NCI-H526 (cell line): ENCODE measurements around the gene PDS5B.

Experiments
- DNase-seq, 2 experiments: peaks; one replicate each; lab custom pipeline; 2025; lab: John Stamatoyannopoulos, UW

PDS5B gene

DNA sequence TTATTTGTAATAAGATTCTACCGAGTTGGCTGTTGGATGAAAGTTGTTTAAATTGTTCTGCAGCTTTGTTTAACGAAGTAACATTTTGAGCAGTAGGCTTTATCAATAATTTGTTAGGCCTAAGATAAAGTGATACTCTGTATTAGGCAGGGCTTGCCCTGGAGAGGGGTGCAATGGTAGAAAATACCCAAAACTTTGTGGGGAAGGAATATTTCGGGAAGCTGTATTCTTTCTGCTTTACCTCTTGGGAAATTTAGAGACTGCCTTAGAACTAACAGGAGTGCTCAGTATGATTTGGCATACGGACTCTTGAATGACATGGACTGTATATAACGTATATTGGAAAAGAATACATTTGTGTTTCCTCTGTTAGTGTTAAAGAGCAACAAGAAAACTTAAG is 2.5 kb downstream of the PDS5B start:
- DNase-seq = no peak

DNA sequence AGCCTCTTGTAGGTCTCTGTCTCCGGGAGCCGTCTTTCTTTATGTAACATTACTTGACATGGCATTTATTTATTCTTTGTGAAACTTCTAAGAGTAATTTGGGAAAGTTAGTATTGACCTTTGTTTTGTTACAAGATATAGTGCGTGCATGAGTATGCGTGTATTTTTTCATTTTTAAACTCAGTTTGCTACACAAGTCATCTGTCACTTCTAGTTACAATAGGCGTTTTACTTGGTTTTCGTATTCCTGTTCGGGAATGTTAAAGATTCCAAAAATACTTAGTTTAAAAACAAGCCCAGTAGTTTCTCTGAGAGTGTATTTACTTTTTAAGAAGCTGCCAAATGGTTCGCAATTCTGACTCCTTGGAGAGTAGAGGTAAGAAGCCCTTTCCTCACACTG is 3.2 kb downstream of the PDS5B start:
- DNase-seq = no peak

DNA sequence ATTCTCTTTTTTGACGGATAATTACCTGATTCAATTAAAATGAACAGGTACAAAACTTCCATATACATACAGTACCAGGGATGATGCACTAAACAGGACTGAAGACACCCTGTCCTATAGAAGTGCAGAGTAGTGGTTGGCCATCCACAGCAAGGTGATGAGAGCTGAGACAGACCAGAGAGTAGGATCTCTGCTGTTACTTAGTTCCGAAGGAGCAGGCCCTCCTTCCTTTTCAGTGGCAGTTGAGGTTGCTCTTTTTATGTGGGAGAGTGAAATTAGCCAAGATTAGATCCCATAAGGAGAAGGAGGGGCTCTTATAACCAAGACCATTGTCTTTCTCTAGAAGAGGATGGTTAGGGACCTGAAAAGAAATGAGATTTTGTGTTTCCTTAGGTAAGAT is 4.0 kb downstream of the PDS5B start:
- no peak for DNase-seq

DNA sequence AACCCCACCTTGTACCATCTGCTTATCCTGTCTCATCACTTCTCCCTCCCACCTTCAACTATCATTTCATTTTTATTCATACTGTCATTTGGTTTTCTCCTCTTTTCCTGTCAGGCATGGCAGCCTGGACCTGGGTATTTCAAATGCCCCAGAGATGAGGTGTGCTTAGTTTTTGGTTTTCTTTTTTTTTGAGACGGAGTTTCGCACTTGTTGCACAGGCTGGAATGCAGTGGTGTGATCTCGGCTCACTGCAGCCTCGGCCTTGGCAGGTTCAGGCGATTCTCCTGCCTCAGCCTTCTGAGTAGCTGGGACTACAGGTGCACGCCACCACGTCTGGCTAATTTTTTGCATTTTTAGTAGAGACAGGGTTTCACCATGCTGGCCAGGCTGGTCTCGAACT is 5.8 kb downstream of the PDS5B start:
- no peak for DNase-seq

DNA sequence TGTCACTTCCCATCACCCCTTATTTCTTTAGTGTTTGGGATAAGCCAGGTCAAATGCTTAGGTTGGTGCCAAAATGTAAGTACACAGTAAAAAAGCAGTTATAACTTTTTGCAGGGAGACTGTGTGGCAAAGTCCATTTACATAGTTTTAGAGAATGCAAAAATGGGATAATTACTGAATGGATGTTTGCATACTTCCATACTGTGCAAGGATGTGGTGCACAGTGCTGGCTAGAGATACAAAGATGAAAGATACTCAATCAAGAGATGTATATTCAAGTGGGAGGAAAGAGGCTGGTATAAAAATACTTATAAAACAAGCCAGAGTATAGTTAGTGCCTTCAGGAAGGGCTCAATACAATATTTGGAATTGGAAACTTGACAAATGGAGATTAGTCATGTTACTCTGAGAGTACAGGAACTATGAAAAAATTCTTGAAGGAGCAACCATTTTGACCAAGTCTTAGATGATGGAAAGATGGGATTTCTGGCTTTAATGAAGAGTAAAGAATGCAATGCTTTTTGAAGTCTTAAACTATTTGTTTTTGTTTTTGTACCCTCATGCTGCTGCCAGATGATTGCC is 8.0 kb downstream of the PDS5B start:
- peak; percentile 49 to 69 for DNase-seq

DNA sequence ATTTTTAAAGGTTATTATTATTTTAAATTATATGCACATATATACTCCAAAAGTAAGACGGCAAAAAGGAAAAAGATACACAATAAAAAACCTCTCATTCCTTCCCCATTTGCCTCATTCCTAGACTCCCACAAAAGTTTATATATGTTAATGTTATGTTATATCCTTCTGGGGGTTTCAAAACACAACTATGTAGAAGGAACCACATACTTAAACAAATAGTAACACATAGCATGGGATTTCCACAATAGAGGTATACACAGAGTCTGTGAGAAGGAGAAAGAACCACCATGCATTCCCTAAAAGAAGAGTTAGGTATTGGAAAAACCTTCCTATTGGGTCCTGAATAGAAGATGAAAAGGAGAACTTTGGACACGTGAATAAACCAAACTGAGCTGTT is 9.1 kb downstream of the PDS5B start:
- DNase-seq = no peak

DNA sequence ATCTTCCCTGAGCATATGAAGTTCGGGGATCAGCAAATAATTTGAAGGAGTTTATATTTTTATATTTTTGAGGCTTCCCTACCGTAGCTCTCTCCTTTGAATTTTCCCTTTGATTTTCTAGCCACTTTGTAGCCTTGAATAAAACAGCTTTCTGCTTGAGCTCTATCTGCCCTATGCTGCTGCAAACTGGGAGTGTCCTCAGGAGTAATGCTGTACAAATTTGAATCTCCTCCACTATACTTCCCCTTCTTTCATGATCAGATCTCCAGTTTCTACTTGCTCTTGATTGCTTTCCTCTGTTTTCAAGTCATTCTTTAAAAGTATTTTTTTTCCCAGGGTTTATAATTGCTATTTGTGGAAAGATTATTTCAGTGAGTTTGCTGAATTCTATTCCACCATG is 14.6 kb downstream of the PDS5B start:
- no peak for DNase-seq

DNA sequence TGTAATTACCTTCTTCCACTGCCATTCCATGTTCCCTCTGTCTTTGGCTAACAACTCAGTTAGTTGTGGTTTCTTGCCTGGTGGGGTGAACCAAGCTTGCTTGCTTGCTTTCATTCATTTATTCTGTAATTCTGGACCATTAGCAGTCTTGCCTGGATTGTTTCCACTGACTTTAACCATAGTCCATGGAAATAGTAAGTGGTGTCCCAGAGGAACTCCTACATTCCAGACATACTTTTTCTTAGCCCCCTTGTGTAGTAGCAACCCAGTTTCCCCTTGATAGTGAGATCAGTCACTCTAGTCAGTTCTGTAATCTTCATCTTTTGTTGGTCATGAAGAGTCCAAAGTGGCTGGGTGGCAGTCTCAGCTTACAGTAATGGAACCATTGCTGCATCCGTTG is 23.2 kb downstream of the PDS5B start:
- no peak for DNase-seq

DNA sequence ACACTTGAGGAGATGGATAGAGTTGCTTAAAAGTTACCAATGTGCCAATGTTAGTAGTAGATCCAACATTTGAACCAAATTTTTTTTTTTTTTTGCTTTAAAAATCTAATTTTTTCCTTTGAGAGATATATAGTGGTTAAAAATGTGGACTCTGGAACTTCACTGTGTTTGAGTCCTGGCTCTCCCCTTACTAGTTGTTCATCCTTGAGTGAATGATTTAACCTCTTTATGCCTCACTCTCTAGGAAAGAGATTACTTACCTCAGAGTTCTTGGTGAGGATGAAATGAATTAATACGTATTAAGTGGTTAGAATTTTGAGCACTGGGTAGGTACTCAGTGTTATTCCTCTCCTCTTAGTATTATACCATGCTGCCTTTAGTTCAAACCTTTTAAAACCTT is 24.3 kb downstream of the PDS5B start:
- DNase-seq = no peak

DNA sequence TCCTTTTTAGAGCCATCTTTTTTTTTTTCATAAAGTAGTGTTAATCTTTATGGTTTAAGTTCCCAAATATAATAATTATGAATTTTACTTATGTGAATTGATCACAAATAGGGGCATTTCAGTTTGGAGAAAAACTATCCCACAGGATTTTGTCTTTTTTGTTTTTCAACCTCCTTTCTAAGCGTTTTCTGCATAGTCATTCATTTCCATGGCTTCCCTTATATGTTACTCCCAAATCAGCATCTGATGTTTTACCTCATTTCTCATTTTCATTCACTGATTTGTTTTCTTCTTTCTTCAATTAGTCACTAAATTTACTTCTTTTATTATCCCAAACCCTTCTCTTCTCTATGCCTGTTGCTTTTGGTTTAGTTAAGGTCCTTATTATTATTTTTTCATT is 24.7 kb downstream of the PDS5B start:
- DNase-seq = no peak

DNA sequence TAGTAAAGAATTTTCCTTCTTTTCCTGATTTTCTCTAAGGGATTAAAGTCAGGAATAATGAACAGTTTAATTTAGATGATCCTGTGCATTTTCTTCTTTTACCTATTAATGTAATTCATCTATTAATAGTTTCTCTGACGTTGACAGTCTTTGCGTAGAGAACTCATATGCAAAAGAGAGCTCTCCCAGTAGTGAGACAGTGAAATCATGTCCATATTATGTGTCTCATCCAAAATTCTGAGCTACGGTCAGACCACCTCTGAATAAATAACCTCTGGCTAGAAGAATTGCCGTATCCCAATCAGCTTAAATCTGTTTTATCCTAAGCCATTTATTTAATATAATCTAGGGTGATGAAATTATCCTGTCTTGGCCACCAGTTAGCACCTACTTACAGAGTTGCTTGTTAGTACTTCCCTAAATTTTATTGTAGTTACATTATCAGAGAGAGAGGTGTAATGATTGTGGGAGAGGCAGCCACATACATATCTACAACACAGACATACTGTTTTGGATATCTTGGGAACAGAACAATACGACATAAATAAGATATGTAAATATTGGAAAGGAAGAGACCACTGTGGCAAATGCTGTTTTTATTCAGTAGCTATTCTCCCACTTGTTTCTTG is 30.7 kb downstream of the PDS5B start:
- DNase-seq = no peak

DNA sequence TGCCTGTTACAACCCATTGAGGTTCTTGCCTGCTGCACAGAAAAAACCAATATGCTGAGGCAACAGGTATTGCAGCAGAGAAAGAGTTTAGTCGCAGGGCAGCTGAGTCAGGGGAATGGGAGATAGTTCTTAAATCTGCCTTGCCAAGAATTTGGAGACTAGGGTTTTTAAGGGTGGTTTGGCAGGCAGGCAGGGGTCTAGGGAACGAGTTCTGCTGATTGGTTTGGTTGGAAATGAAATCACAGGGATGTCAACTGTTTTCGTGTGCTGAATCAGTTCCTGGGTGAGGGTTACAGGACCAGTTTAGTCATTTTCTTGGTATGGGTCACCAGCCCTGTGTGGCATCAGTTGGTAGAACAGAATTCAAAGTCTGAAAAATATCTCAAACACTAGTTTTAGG is 36.6 kb downstream of the PDS5B start:
- DNase-seq = no peak

DNA sequence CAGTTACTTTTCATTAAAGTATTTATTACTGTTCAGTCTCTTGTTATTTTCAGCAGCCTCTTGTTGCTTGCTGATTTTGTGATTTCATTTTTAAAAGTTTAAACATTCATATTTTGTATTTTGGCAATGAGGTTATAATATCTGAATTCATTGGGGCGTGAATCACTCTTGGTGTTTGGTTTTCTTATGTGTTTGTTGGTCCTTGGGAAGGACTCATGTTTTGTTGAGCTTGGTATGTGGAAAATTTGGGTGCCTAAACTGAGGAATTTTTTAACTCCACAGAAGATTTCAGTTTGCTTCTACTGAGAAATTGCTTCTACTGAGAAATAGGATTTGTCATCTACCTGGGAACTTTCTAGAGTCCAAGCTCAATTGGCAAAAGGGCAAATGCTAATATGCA is 38.2 kb downstream of the PDS5B start:
- DNase-seq = no peak

DNA sequence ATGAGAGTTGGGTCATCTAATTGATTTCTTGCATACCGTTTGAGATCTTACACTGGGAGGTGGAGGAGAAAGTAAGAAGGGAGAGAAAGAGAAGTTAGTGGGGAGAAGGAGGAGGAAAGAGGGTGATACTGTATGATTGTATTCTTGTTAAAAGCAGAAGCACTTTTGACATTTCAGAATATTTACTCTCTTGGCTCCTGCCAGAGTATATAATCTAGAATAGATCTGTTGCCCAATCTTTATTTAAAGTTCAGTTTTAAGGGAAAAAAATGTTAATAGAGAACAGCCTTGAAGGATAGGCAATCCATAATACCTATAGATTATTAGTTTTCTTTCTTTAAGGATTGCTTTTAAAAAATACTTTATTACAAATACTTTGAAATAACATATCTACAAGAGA is 41.5 kb downstream of the PDS5B start:
- DNase-seq = no peak

DNA sequence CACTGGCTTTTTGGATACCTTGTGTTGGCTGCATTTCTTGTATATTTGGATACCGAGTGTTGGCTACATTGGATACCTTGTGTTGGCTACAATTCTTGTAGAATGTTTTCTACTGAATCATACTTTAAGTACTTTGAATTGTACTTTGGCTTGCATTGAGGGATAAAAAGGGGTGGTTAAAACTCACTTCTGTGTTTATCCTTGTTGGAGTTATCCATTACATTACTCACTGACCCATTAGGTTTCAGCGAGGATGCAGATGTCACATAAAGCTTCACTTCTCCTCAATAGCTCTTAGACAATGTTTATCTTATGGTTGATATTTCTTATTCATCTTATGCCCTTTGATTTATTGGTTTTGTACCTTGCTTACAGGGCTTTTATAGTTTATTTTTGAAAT is 43.1 kb downstream of the PDS5B start:
- no peak for DNase-seq

DNA sequence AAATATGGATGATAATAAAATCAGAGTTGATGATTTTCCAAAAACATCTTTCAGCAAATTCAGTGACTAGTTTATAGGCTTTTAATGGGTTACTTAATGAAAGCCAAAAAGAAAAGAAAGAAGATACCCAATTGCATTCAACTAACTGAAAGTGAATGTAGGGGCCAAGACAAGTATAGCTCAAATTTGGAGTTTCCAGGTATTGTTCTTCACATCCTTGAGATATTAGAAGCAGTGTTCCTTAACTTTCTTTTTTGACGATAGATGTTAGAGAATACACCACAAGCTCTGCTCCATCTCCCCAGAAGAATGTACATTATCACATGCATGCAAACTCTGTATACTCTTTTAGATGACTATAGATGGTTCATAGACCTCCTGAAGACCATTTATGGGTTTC is 43.6 kb downstream of the PDS5B start:
- no peak for DNase-seq

DNA sequence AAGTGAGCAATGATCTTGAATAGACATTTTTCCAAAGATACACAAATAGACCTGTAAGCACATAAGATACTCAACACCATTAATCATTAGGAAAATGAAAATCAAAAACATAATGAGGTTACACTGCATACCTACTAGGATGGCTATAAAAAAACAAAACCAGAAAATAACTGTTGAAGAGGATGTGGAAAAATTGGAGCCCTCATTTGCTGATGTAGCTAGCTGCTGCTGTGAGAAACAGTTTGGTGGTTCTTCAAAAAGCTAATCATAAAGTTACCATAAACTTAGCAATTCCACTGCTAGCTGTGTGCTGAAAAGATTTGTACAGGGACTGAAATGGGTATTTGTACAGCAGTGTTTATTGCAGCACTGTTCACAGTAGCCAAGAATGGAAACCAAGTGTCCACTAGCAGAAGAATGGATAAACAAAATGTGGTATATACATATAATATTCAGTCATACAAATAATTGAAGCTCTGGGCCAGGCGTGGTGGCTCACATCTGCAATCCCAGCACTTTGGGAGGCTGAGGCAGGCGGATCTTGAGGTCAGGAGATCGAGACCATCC is 46.2 kb downstream of the PDS5B start:
- no peak for DNase-seq

DNA sequence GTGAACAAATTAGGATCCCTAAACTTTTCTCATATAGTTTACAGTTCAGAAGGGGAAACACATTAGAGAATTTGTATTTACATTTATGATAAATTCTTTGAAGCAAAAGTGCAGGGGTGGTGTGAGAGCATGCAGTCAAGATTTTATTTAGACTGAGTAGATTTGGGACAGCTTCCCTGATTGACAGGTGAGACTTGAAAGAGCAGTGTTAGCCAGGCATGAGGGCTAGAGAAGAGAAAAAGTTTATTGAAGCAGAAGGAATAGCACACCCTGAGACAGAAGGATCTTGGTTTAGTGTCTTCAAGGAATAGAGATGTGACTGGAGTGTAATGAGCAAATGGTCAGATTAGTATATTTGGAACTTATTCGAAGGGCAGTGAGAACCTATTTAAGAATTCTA is 50.5 kb downstream of the PDS5B start:
- DNase-seq = no peak

DNA sequence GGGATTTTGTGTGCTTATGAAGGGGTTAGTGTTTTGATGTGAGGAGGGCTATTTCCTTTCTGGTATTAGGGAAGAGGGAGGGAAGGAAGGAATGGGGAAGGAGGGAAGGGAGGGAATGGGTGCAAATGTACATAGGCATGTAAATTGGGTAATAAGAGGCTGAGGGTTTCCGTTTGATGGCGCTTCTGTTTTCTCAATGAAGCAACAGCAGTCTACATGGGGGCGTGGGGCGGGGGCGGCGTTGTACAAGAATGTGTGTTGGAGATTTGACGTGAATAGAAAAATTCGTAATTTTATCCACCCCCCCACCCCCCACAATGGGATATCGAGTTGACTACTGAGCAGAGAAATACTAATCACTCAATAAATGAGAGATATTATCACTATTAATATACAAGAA is 52.5 kb downstream of the PDS5B start:
- peak in 1 of 2 experiments; percentile 27 for DNase-seq

DNA sequence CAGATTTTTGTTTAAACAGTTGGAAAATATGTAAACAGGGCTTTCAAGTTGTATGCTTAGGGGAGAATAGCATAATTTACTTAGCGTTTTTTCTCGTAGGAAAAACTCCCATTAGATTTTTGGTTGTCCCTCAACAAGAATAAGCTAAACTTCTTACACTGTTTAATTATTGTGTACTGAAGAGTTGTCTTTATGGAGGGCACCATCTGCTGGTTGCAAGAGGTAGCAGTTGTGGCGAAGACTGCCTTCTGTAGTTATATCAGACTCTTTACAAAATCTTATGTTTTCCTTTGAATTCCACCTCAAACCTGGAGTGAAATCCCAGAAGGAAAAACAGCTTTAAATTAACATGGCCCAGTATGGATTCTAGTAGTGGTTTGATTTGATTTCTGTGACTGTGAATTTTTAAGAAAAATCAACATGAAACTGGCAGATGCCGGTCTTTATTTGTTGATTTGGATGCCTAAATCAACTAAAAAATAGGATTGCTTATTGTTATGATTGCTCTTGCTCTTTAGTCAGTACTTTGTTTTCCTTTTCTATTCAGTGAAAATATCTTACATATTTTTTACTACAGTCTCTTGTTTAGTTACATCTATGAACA is 53.4 kb downstream of the PDS5B start:
- DNase-seq = peak; percentile 54 to 73

DNA sequence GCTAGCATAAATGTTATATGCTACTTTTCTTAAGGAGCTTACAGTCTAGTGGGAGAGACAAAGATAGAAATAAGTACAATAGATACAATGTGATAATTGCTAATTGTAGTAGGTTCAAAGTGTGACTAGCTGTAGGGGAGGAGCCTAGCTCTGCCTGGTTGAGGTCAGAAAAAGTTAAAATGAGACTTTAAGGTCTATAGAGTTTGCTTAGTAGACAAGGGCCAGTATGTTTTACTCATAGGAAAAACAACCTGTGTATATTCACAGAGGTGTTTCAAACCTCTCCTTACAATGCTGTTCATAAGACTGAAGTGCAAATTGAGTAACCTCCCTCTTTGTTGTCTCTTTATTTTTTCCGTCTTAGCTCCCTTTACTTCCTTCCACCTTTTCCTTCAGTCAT is 56.1 kb downstream of the PDS5B start:
- DNase-seq = no peak

DNA sequence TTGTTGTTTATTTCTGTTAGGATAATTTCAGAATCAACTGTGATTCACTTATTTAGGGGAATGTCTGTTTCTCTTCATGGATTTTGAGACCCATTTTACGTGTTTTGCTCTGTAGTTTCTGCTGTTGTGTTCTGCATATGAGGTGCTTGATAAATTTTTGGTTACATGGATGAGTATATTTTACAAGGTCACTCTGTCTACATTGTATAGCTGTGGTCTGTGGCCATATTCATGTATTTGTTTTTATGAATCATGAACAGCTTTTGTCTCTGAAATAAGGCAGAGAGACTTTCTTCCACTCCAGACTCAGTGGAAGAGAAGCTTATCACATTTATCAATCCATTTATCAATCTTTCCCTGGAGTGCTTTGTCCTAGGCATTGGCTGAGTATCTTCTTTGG is 56.6 kb downstream of the PDS5B start:
- no peak for DNase-seq

DNA sequence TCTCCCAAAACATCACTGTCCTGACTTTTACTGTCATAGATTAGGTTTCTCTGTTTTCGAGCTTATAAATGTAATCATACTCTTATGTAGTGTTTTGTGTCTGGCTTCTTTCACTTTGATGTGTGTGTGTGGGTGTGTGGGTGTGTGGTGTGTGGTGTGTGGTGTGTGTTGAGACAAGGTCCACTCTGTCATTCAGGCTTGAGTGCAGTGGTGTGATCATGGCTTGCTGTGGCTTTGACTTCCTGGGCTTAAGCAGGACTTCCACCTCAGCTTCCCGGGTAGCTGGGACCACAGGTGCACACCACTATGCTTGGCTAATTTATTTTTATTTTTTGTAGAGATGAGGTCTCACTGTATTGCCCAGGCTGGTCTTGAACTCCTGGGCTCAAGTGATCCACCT is 59.6 kb downstream of the PDS5B start:
- DNase-seq = no peak

DNA sequence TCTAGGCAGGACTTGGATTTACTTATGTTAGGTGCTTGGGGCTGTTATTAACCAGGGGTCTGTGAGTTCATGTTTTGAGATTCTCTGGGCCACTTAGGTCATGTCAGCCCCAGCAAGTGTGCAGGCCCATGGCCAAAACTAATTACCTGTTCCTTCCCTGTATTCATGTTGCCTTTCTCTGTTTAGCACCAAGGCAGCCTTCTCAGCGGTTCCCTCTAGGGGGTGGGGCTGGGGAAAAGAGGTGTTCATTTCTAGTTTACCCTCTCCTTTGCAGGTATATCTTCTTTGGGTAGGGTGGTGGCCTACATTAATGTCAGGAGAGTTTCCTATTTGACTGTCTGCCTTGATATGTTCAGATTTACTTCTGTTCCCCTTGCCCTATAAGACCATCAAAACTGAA is 61.7 kb downstream of the PDS5B start:
- DNase-seq = no peak
